D341Med (cell line): ENCODE data around the gene DZANK1.
"Not testable (repeated sequence)": the region's sequence is repeated elsewhere in the genome, so short reads cannot be mapped to it uniquely, and the experiment has no call there.

Experiments
- DNase-seq: peaks from one replicate; pipeline ENCODE4 v3.0.0; 2012; ENCODE audit warnings: low spot score

The DZANK1 gene

DNA sequence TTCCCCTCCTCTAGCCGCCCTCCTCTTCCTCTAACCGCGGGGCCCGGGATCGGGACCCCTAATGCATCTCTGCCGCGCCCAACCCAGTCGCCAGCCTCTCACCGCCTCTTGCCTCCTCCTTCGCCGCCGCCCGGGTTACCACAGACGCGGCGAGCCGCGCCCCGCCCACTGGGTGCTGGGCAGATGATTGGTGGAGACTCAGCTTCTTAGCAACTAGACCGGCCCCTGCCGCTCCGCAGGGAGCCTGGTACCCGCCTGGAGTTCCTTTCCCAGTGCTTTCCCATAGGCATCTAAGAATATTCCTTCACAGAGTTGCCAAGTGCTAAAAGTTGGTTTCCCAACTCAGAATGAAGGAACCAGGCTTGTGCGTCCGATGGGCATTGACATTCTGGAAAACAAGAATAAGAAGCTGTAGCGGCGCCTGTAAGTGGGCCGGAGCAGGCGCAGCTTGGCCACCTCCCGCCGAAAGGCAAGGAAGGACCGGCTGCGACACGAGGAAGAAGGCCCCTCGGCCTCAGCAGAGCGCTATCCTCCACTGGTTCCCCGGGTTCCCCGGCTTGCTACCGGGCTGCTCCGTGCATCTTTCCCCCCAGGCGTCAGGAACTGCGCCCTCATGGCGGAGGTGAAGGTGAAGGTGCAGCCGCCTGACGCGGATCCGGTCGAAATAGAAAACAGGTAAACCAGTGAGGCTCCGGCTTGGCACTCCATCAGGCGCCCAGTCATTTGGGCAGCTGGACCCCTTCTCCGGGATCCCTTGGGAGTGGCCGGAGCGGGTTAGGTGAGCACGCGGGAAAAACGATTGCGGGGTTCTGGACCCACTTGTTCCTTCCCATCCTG lies at the start of gene DZANK1, which contains the start of gene POLR3F:
Gene DZANK1 (minus strand): TSS at position 137 of the 837 bp plus-strand sequence. CDS start 1,672 bp downstream, outside the sequence.
Gene POLR3F (plus strand): TSS at position 497 of the 837 bp plus-strand sequence. CDS start 117 bp downstream, at position 614.
- DNase-seq, result peak; percentile 99

DNA sequence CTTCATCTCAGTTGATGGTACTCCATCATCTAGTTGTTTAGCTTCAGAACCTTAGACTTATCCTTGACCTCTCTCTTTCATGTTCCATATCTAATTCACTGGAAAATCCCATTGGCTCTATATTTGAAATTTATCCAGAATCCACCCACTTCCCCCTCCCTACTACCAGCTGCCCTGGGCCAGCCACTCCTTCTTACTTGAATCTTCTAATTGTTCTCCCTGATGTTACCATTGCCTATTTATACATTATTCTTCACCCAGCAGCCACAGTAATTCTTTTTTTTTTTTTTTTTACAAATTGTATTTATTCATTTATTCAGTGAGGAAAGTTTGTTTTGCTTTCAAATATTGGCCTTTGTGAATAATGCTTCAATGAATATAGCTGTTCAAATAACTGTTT lies 49.1 kb upstream of the DZANK1 start:
- no peak for DNase-seq

DNA sequence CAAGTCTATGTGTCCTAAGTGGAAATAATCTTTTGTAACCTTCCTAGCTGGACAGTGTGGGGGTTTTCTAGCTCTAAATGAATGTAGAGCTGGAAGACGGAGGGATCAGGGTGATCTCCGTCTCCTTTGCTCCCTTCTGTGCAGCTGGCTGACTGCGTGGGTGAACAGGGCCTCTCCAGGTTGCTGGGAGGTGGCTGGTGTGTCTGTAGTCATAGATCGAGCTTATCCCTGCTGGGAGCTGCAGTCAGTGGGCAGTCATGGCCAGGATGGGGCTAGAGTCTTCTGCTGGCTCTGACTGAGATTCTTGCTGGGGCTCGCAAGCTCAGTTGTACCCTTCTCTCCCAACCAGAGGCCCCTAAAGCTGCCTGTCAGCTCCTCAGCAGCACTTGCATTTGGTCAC lies 47.3 kb upstream of the DZANK1 start:
- DNase-seq, result no peak

DNA sequence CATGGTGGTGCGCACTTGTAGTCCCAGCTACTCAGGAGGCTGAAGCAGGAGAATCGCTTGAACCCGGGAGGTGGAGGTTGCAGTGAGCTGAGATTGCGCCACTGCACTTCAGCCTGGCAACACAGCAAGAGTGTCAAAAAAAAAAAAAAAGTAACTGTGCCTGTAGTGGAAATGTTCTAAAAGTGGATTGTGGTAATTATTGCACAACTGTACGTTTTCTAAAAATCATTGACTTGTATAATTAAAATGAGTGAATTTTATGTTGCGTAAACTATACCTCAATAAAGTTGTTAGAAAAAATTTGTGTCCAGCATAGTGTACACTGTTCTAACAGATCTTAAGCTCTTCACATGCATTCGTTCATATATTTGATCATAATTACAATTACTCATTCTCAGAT lies 46.4 kb upstream of the DZANK1 start:
- no peak for DNase-seq

DNA sequence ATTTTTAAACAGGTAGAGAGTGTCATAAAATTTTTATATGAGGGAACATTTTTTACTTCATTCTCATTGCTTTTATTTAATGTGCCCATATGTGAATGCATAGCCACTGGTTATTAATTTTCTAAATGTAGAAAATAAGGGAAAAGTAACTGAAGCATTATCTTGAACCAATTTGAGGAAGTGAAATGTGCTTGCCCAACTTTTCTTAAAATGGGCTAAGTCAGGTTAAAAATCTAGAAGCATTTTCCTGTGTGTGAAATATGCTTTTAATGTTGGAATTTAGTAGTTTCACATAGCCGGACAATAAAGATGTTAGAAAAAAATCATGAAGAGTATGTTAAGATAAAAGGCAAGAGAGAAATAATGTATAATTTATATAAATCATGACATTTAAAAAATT lies 44.7 kb upstream of the DZANK1 start:
- no peak for DNase-seq

DNA sequence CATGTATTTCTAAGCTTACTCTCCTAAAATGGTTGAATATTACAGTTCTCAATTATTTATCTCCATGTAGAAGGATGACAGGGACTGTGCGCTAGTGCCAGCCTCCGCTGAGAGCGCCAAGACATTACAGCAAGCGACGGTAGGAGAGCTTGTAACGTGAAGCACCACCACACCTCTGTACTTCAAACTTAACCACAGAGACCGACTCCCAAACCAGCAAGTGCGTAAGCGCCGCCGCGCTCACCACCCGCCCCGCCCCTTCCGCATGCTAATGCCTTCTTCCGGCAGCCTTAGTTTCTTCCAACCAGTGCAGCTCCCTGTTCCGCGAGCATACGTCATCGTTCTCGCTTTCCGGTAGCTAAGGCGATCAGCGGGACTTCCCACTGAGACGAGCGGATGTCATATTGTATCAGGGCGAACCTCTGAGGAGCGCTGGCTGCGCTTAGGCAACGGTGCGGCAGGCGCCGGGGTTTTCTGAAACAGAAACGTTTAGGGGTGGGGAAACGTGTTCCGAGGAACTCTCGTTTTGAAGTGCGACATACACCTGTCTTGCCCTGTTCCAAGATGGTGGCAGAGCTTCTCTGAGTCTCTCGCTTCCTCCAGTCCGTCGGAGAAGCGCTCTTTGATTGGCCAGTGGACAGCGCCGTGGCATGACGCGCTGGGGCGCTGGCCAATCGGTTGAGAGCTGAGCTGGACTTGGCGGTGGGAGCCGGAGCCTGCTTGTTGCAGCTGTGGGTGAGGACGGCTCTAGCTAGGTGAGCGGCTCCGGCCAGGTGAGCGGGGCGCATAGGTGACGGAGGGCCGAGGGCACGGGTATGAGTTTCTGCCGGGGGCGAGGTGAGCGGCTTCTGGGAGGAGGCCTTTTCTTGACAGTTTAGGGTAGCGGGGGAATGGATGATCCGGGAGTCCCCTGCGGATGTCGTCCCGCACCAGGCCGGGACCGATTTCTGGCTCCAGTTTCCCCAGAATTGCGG lies 40.7 kb upstream of the DZANK1 start, which contains the start of gene SEC23B:
Gene SEC23B (plus strand): TSS at position 723 of the 974 bp plus-strand sequence. CDS start 2,896 bp downstream, outside the sequence.
- peak; percentile 96 for DNase-seq

DNA sequence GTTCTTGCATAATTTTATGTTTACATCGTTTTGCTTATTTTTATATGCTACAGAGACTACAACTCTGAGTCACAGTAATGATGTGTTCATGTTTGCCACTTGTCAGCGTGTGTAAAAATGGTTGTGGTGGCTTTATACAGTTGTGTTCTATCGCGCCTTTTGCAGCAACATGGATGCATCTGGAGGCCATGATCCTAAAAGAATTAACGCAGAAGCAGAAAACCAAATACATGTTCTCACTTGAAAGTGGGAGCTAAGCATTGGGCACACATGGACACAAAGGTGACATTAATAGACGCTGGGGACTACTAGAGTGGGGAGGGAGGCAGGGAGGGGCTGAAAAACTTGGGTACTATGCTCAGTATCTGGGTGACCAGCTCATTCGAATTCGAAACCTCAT lies 39.9 kb upstream of the DZANK1 start:
- DNase-seq, result no peak

DNA sequence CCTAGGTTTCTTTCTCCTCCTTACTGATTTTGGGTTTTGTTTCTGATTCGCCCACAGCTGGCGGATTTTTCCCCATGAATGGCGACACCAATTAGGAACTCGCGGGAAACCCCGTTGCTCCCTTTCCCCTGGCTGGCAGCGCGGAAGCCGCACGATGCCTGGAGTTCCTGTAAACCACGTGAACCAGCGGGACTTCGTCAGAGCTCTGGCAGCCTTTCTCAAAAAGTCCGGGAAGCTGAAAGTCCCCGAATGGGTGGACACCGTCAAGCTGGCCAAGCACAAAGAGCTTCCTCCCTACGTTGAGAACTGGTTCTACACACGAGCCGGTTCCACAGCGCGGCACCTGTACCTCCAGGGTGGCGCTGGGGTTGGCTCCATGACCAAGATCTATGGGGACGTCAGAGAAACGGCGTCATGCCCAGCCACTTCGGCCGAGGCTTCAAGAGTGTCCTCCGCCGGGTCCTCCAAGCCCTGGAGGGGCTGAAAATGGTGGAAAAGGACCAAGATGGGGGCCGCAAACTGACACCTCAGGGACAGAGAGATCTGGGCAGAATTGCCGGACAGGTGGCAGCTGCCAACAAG lies 37.7 kb upstream of the DZANK1 start:
- DNase-seq, result no peak

DNA sequence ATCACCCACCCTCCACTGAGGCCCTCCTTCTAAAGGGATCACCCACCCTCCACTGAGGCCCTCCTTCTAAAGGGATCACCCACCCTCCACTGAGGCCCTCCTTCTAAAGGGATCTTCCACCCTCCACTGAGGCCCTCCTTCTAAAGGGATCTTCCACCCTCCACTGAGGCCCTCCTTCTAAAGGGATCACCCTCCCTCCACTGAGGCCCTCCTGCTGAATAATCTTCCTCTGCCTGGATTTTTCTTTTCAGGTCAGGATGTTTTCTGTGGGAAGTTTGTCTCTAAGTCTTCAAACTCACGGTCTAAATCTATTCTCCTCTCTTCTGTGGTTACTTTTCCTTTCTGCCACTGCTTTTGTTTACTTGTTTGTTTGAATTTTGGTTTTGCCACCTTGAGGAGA lies 34.8 kb upstream of the DZANK1 start:
- not testable (repeated sequence) for DNase-seq

DNA sequence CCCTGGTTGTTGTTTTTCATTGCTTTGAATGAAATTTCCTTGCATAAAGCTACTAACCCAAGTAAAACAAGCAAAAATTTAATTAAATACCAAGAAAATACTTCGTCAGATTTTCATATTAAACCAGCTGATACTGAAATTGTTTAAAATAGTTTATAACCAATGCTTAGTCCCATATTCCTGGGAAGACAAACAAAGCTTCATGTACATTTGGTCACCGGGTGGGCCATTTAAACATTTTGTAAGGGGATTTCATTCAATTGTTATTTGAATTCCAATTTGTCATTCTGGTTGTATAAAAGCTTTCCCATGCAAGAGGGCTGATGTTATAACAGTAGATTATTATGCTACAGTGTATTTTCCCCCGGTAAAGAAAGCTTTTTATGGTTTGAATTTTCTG lies 30.8 kb upstream of the DZANK1 start:
- DNase-seq, result no peak

DNA sequence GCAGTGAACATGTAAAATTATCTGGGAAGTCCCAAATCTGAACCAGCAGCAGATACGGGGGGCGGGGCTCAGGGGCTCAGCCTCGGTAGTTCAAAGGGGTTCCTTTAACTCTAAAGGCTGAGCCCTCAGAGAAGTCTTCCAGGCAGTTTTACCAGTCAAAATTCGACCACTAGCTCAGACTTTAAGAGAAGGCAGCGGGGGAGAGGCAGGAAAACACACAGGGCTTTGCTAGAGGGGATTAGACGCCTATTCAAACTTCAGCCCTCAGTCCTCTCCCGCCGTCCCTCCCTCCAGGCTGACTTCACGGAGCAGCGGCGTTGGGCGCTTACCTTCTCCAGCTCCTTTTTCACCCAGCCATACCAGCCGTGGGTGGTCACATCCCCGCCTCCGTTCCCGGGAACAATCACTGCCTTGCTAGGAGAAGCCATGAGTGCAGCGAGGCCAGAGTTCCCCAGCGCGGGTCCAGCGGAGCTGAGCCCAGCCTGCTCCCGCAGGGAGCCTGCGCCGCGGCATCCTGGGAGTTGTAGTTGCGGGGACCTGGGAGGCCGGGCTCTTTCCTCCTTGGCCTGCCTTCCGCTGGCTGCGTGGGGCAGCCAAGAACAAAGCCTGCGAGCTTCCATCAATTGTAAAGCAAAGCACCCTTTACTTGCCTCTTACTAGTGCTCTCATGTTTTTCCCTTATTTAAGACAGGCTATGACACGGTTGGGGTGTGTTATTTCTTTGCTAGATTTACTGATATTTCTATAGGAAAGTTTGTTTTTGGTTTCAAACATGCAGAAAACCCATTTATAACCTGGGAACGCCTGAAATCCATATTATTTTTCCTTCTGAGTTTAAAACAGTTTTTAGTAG lies 30.1 kb upstream of the DZANK1 start, which contains the start of gene RBBP9:
Gene RBBP9 (minus strand): TSS at position 486 of the 853 bp plus-strand sequence. CDS start 58 bp downstream, at position 428.
- peak; percentile 95 for DNase-seq

DNA sequence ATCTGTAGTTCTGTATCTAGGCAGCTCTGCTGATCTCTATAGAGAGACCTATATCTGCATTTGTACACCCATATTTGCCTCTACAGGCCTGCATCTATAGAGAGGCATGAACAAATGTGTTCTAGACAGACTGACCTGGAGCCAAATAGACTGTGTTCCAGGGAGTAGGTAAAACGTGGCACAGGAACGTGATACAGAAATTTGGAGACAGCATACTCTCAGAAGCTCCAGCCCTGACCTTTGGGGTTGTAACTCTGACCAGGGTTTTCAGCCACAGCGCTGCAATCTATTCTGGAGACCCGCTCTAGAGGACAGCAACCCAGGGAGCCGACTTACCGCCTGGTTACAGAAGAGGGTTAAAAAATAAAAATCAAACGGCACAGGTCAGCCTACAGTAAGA lies 29.2 kb upstream of the DZANK1 start:
- no peak for DNase-seq

DNA sequence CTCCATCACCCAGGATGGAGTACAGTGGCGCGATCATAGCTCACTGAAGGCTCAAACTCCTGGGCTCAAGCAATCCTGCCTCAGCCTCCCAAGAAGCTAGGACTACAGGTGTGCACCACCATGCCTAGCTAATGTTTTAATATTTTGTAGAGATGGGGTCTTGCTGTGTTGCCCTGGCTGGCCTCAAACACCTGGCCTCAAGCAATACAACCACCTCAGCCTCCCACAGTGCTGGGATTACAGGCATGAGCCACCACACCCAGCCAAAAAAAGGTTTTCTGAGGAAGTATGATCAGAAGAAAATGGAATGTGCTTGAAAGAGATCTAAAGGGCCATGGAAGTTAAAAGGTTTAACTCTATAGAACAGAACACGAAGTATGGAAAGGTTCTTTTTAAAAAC lies 21.5 kb upstream of the DZANK1 start:
- DNase-seq, result no peak

DNA sequence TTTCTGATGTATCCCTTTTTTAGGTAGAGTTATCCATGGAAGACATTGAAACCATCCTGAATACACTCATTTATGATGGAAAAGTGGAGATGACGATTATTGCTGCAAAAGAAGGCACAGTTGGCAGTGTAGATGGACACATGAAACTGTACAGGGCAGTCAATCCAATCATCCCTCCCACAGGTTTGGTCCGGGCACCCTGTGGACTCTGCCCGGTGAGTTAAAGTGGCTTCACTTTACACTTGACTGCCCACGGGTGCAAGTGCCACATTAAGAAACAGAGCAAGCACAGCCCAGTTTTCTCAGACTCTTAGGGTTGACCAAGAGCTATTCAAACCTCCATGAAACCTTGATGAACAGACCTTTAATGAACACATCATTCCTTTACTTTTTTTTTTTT lies 14.8 kb upstream of the DZANK1 start:
- DNase-seq, result no peak

DNA sequence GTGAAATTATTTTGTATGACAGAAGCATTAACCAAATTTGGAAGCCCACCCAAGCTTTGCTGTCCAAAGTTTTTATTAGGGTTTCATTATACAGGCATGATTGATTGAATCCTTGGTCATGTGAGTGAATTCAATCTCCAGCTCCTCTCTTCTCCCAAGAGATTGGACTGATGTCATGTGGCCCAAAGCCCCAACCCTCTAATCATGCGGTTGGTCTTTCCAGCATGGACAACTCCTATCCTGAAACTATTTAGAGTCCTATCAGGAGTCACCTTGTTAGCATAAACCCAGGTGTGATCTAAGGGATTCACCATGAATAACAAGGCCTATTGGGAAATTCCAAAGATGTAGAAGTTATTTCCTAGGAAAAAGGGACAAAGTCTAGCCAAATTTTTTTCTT lies 11.0 kb upstream of the DZANK1 start:
- DNase-seq, result no peak

DNA sequence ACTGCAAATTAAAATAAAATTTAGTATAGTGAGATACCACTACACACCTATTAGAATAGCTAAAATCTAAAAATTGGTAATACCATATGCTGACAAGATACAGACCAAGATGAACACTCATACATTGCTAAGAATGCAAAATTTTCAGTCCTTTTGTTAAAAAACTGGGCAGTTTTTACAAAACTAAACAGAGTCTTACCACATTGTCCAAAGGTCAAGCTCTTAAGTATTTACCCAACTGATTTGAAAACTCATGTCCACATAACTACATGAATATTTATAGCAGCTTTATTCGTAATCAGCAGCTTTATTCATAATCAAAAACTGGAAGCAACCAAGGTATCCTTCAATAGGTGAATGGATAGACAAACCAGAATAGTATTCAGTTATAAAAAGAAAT lies 10.4 kb upstream of the DZANK1 start:
- DNase-seq, result no peak

DNA sequence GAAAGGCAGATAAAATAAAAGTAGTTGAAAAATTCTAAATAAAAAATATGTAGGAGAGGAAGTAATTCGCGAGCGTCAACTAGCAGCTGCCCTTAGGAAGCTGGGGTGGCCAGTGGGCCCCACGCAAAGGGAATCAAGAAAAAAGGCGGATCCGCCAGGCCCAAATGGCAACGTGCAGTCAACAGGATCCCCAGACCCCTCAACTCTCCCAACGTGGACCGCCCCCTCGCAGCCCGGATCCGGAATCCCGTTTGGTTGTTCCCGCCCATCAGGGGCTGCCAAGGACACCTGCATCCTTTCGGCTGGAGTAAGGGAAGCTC lies 296 bp downstream of the DZANK1 start:
- no peak for DNase-seq

DNA sequence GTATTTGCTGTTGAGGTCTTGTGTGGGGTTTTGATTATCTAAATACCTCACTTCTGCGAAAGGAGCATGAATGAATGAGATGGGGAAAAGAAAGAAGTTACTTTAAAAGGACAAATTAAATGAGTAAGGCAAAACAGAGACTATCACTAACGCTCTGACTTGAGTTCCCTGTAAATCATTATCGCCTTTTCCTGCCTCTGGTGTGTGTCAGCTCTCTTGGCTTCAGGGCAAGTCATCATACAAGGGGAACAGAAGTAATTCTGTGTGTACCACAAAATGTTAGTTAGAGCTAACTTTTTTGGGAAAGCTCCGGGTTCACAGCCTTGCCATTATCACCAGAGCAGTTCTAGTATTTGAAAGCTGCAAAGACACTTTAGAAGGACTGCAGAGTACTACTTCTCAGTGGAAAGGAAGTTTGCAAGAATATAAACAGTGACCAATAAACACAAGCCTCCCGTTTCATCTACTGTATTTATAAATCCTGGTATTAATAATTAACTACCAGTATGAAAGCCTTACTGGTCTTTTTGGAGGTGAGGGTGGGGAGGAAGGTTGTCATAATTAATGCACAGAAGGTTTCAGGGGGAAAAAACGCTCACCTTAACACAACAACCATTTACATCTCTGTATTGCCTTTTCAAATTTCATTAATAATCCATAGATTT lies 1.2 kb downstream of the DZANK1 start:
- DNase-seq, result no peak

DNA sequence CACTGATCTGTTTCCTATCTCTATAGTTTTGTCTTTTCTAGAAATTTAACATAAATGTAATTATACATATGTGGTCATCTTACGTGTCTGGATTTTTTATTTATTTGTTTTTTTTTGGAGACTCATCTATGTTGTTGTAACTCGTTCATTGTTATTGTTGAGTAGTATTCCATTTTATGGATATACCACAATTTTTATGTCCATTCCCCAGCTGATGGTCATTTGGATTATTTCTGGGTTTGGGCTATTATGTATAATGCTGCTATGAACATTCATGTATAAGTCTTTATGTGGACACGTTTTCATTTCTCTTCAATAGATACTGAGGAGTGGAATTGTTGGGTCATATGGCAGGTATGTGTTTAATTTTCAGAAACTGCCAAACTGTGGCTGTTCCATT lies 10.2 kb downstream of the DZANK1 start:
- no peak for DNase-seq

DNA sequence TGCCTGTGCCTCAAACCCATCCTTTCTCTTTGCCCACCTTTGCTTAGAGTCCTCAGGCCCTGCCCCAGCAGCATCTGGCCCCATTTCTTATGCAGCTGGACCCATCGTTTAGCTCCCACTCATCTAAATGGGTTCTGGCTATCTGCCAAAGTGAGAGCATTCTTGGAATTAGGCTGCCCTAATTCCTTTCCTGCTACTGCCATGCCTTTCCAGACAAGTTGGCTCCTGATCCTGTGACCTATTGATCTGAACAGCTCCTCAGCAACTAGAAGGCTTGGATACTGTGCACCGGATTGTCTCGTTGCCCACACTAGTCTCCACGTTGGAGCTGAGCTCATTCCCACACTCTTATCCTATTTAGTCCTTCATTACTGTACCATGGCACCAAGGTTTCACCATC lies 22.9 kb downstream of the DZANK1 start:
- DNase-seq, result peak; percentile 54

DNA sequence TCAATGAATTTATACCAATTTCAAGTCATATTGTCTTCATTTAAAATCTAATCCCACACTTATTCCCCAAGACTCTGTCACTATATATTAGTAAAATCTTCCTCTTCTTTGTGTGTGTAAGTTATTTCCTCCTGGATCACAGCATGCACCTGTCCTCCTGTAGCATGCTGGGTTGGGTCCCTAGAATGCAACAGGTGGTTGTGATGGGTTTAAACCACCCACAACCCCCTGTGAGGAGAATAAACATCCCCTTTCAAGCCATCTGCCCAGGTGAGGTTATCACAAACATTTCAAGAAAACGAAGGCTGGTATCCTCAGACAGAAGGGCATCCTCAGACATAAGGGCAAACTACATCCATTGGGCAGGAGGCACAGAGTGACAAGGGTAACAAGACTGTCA lies 26.4 kb downstream of the DZANK1 start:
- DNase-seq, result no peak
